GM19397 (cell line): ENCODE results near the gene CHD6.

Source experiments
- ATAC-seq: cut with Tn5 transposase; IDR thresholded peaks from one replicate; pipeline ENCODE4 v1.9.1; 2021; ENCODE audit warnings: mild to moderate bottlenecking, moderate library complexity; ENCODE audit not compliant: unreplicated experiment

The CHD6 gene

GRCh38 chr20:41508335-41508734, 109.8 kb downstream of the CHD6 start:
- ATAC-seq, result no peak

- ATAC-seq, result no peak
Observed at GRCh38 chr20:41507851-41508250, 110.3 kb downstream of the CHD6 start.

GRCh38 chr20:41507436-41507835, 110.7 kb downstream of the CHD6 start:
- no peak for ATAC-seq

- ATAC-seq, result no peak
Observed at GRCh38 chr20:41506192-41506915, 111.8 kb downstream of the CHD6 start.

- no peak for ATAC-seq
Observed at GRCh38 chr20:41505184-41505583, 113.0 kb downstream of the CHD6 start.

- ATAC-seq, result no peak
Observed at GRCh38 chr20:41501376-41501775, 116.8 kb downstream of the CHD6 start.

GRCh38 chr20:41499961-41500725, 118.0 kb downstream of the CHD6 start:
- ATAC-seq, result no peak

- no peak for ATAC-seq
Observed at GRCh38 chr20:41499064-41499463, 119.1 kb downstream of the CHD6 start.

- ATAC-seq, result no peak
Observed at GRCh38 chr20:41497186-41497895, 120.8 kb downstream of the CHD6 start.

- ATAC-seq, result no peak
Observed at GRCh38 chr20:41494451-41494850, 123.7 kb downstream of the CHD6 start.

GRCh38 chr20:41483553-41483930, 134.6 kb downstream of the CHD6 start:
- ATAC-seq, result no peak

- no peak for ATAC-seq
Observed at GRCh38 chr20:41482647-41483552, 135.3 kb downstream of the CHD6 start.

GRCh38 chr20:41480054-41480770, 138.0 kb downstream of the CHD6 start:
- ATAC-seq, result no peak

- ATAC-seq, result no peak
Observed at GRCh38 chr20:41479113-41479512, 139.1 kb downstream of the CHD6 start.

- ATAC-seq, result no peak
Observed at GRCh38 chr20:41478026-41478425, 140.2 kb downstream of the CHD6 start.

- no peak for ATAC-seq
Observed at GRCh38 chr20:41476446-41476845, 141.7 kb downstream of the CHD6 start.

- no peak for ATAC-seq
Observed at GRCh38 chr20:41476013-41476441, 142.2 kb downstream of the CHD6 start.

GRCh38 chr20:41475503-41475902, 142.7 kb downstream of the CHD6 start:
- ATAC-seq, result no peak

GRCh38 chr20:41470362-41471095, 147.6 kb downstream of the CHD6 start:
- no peak for ATAC-seq
